Measurements from ENCODE around the gene KEAP1. TPM values are rescaled to one million over a fixed set of nuclear protein-coding genes. Genes with fewer than 3 reads are reported as not detected.

The KEAP1 gene
- total and polyA plus RNA-seq, 9 of the 15 experiments (the other 6 are each of a cell fraction or from before 2014, with no cell fraction given) = 2.1 to 95.6 (median 64.3) TPM

DNA sequence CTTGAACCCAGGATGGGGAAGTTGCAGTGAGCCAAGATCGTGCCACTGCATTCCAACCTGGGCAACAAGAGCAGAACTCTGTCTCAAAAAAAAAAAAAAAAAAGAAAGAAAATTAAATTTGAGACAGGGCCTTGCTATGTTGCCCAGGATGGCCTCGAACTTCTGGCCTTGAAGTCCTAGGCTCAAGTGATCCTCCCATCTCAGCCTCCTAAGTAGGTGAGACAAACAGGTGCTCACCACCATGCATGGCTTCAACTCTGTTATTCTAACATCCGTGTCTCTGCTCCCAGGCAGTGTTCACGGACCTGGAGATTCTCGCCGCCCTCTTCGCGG, 42.5 kb downstream of the KEAP1 start:
- FAIRE-seq (no peak), DNase-seq (ENCODE audit: extremely low read depth in 1 of 4, low spot score in 3 of 4) (no peak), ATAC-seq (no peak)
- Histone ChIP-seq H2AFZ (ENCODE audit: low read depth, low read length) (no peak overlapping the region), H3K9ac (ENCODE audit: insufficient read depth in 1 of 2, low read depth in 2 of 2, low read length in 2 of 2) (no peak overlapping the region), H3K4me2 (ENCODE audit: insufficient read depth, low read length) (no peak overlapping the region), H4K20me1 (replicated peaks; ENCODE audit: control insufficient read depth, insufficient read depth, low read length) (peaks cover 6% of the 10 kb centered on the region), H3K9me3 (replicated peaks; ENCODE audit: control insufficient read depth, insufficient read depth, low read depth, low read length) (no peaks in the 10 kb centered on the region), H3K27me3 (ENCODE audit: control insufficient read depth in 2 of 2, insufficient read depth in 2 of 2, low read length in 2 of 2) (no peaks in the 10 kb centered on the region), H3K9me1 (ENCODE audit: control insufficient read depth, insufficient read depth, low read length) (peaks cover 5% of the 10 kb centered on the region), H3K27ac (ENCODE audit: extremely low read depth, low read depth, low read length) (no peak overlapping the region), H3K4me3 (no peak overlapping the region), H3K79me2 (ENCODE audit: control insufficient read depth, insufficient read depth, low read length) (no peaks in the 10 kb centered on the region), H3K4me1 (replicated peaks in 1 of 2; ENCODE audit: control insufficient read depth in 2 of 2, insufficient read depth in 2 of 2, low read length in 2 of 2) (peaks cover 14 to 33% of the 10 kb centered on the region in 2 experiments; a peak in 4 of 5 replicates), H3K36me3 (ENCODE audit: control insufficient read depth, insufficient read depth, low read length) (peaks cover 67% of the 10 kb centered on the region; the same call in 2 of the 3 replicates)
- CTCF ChIA-PET (ENCODE audit: low intra/inter-chr PET ratio) = no interaction called here
- intact Hi-C loops (cut with micrococcal nuclease) (no loop called here), in situ Hi-C loops (cut with MboI) (no loop called here)
- 29% methylated on average over 8 of the region's 8 CpGs for WGBS (ENCODE audit: insufficient coverage, low coverage, missing lambda C conversion rate)
- no TSS peak for BruUV-seq (replicated peaks)
- POLR2A ChIA-PET = interaction anchor here (0.7 to 1.7 kb wide), 2 partner anchors 9 to 15 kb away, joined by 3 read pairs; no protein-coding TSS in a partner anchor
- TF ChIP-seq, protein P1, sequence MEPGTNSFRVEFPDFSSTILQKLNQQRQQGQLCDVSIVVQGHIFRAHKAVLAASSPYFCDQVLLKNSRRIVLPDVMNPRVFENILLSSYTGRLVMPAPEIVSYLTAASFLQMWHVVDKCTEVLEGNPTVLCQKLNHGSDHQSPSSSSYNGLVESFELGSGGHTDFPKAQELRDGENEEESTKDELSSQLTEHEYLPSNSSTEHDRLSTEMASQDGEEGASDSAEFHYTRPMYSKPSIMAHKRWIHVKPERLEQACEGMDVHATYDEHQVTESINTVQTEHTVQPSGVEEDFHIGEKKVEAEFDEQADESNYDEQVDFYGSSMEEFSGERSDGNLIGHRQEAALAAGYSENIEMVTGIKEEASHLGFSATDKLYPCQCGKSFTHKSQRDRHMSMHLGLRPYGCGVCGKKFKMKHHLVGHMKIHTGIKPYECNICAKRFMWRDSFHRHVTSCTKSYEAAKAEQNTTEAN (CRISPR knock-in tag; IDR thresholded peaks at IDR 0.05) = no peak
- TF ChIP-seq RAD21 (CRISPR knock-in tag; conservative IDR thresholded peaks at IDR 0.05 in 1 of 2, IDR thresholded peaks at IDR 0.05 in 1 of 2) (no peak), NR4A1 (CRISPR knock-in tag; IDR thresholded peaks at IDR 0.05) (no peak), NR4A1 (tag; IDR thresholded peaks at IDR 0.05) (no peak), L3MBTL2 (IDR thresholded peaks at IDR 0.05) (no peak), ZNF696 (CRISPR knock-in tag; conservative IDR thresholded peaks at IDR 0.05) (no peak), PTTG1 (tag; IDR thresholded peaks at IDR 0.05; ENCODE audit: low read depth) (no peak), U2AF2 (optimal IDR thresholded peaks at IDR 0.05; ENCODE audit: low read depth, low read length) (no peak), MCM2 (IDR thresholded peaks at IDR 0.05; ENCODE audit: low read depth) (no peak)
- TF ChIP-seq, protein P2, sequence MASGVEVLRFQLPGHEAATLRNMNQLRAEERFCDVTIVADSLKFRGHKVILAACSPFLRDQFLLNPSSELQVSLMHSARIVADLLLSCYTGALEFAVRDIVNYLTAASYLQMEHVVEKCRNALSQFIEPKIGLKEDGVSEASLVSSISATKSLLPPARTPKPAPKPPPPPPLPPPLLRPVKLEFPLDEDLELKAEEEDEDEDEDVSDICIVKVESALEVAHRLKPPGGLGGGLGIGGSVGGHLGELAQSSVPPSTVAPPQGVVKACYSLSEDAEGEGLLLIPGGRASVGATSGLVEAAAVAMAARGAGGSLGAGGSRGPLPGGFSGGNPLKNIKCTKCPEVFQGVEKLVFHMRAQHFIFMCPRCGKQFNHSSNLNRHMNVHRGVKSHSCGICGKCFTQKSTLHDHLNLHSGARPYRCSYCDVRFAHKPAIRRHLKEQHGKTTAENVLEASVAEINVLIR (CRISPR knock-in tag; IDR thresholded peaks at IDR 0.05) = no peak
- TF ChIP-seq, protein P3, sequence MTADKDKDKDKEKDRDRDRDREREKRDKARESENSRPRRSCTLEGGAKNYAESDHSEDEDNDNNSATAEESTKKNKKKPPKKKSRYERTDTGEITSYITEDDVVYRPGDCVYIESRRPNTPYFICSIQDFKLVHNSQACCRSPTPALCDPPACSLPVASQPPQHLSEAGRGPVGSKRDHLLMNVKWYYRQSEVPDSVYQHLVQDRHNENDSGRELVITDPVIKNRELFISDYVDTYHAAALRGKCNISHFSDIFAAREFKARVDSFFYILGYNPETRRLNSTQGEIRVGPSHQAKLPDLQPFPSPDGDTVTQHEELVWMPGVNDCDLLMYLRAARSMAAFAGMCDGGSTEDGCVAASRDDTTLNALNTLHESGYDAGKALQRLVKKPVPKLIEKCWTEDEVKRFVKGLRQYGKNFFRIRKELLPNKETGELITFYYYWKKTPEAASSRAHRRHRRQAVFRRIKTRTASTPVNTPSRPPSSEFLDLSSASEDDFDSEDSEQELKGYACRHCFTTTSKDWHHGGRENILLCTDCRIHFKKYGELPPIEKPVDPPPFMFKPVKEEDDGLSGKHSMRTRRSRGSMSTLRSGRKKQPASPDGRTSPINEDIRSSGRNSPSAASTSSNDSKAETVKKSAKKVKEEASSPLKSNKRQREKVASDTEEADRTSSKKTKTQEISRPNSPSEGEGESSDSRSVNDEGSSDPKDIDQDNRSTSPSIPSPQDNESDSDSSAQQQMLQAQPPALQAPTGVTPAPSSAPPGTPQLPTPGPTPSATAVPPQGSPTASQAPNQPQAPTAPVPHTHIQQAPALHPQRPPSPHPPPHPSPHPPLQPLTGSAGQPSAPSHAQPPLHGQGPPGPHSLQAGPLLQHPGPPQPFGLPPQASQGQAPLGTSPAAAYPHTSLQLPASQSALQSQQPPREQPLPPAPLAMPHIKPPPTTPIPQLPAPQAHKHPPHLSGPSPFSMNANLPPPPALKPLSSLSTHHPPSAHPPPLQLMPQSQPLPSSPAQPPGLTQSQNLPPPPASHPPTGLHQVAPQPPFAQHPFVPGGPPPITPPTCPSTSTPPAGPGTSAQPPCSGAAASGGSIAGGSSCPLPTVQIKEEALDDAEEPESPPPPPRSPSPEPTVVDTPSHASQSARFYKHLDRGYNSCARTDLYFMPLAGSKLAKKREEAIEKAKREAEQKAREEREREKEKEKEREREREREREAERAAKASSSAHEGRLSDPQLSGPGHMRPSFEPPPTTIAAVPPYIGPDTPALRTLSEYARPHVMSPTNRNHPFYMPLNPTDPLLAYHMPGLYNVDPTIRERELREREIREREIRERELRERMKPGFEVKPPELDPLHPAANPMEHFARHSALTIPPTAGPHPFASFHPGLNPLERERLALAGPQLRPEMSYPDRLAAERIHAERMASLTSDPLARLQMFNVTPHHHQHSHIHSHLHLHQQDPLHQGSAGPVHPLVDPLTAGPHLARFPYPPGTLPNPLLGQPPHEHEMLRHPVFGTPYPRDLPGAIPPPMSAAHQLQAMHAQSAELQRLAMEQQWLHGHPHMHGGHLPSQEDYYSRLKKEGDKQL (CRISPR knock-in tag; IDR thresholded peaks at IDR 0.05; ENCODE audit: borderline replicate concordance) = no peak
- TF ChIP-seq, protein P4, sequence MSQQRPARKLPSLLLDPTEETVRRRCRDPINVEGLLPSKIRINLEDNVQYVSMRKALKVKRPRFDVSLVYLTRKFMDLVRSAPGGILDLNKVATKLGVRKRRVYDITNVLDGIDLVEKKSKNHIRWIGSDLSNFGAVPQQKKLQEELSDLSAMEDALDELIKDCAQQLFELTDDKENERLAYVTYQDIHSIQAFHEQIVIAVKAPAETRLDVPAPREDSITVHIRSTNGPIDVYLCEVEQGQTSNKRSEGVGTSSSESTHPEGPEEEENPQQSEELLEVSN (IDR thresholded peaks at IDR 0.05; ENCODE audit: borderline replicate concordance in 1 of 2, extremely low read depth in 1 of 2, insufficient read depth in 1 of 2, insufficient read length in 1 of 2, low read depth in 1 of 2, low read length in 1 of 2, poor library complexity in 1 of 2, severe bottlenecking in 1 of 2) = no peak

Measured in K562 (cell line).